PC-3 (cell line): Measurements from ENCODE around the gene BACH2. TPM values are rescaled to one million over a fixed set of nuclear protein-coding genes. Genes with fewer than 3 reads are reported as not detected.
A peak's percentile ranks its signal among the peaks of the same experiment; 100 is the strongest.

Experiments
- ATAC-seq: fragments of 200-7000 bp; cut with Tn5 transposase; 2 replicates; pipeline ENCODE4 v1.9.1; 2020; ENCODE audit warnings: mild to moderate bottlenecking, moderate library complexity
- BruUV-seq: library from RNA; stranded (reverse); fragments of 400-500 nt; replicated peaks from 2 replicates; lab custom pipeline; 2021; lab: Mats Ljungman, UMichigan
- CTCF ChIA-PET: fragments of 300-600 bp; sonication (Branson Sonifier 250); formaldehyde crosslinking; loops from one replicate; lab custom pipeline; 2022; ENCODE audit warnings: antibody characterized with exemption; lab: Charles Lee
- POLR2A ChIA-PET: fragments of 300-600 bp; sonication (Branson Sonifier 250); formaldehyde crosslinking; loops from one replicate; lab custom pipeline; 2022; ENCODE audit warnings: antibody characterized with exemption; ENCODE audit not compliant: unreplicated experiment; lab: Charles Lee
- DNase-seq: peaks from one replicate; pipeline ENCODE4 v3.0.0-alpha.2; 2015
- H2AFZ ChIP-seq: fragments of 300-600 bp; sonication (generic); 2 replicates; pipeline ENCODE4 v1.6.0; 2016; ENCODE audit warnings: antibody characterized with exemption, low read length
- H3F3A ChIP-seq: fragments of 300-600 bp; sonication (generic); one replicate; pipeline ENCODE4 v1.6.0; 2017; ENCODE audit warnings: antibody characterized with exemption, low read length, control low read depth, mild to moderate bottlenecking; ENCODE audit not compliant: unreplicated experiment
- H3K27ac ChIP-seq: fragments of 300-600 bp; sonication (generic); 2 replicates; pipeline ENCODE4 v1.5.1; 2016; ENCODE audit warnings: mild to moderate bottlenecking, low read length
- H3K27me3 ChIP-seq: fragments of 300-600 bp; sonication (generic); 2 replicates; pipeline ENCODE4 v1.6.1; 2016; ENCODE audit warnings: low read length, mixed read lengths
- H3K36me3 ChIP-seq: fragments of 300-600 bp; sonication (generic); 2 replicates; pipeline ENCODE4 v1.6.1; 2016; ENCODE audit warnings: low read depth, mixed run types, low read length, mixed read lengths
- H3K4me1 ChIP-seq: fragments of 300-600 bp; sonication (generic); 2 replicates; pipeline ENCODE4 v1.5.1; 2016; ENCODE audit warnings: low read length; ENCODE audit not compliant: insufficient read depth
- H3K4me2 ChIP-seq: fragments of 300-600 bp; sonication (generic); 2 replicates; pipeline ENCODE4 v1.6.0; 2016; ENCODE audit warnings: low read length
- H3K4me3 ChIP-seq: fragments of 300-600 bp; sonication (generic); 2 replicates; pipeline ENCODE4 v1.5.1; 2016; ENCODE audit warnings: mild to moderate bottlenecking, low read length, mixed read lengths
- H3K79me2 ChIP-seq: fragments of 300-600 bp; sonication (generic); 2 replicates; pipeline ENCODE4 v1.6.1; 2017; ENCODE audit warnings: low read length, mixed read lengths
- H3K9ac ChIP-seq: fragments of 300-600 bp; sonication (generic); 2 replicates; pipeline ENCODE4 v1.6.0; 2016; ENCODE audit warnings: mild to moderate bottlenecking, low read length
- H3K9me2 ChIP-seq: fragments of 300-600 bp; sonication (generic); replicated peaks from 2 replicates; pipeline ENCODE4 v1.6.1; 2016; ENCODE audit warnings: mixed run types, low read length, mixed read lengths
- H3K9me3 ChIP-seq: fragments of 300-600 bp; sonication (generic); 2 replicates; pipeline ENCODE4 v1.6.1; 2016; ENCODE audit warnings: low read length, mixed read lengths
- H4K20me1 ChIP-seq: fragments of 300-600 bp; sonication (generic); 2 replicates; pipeline ENCODE4 v1.6.1; 2016; ENCODE audit warnings: low read length, mixed read lengths
- CTCF ChIP-seq: fragments of 300-600 bp; sonication (generic); conservative IDR thresholded peaks from 2 replicates; pipeline ENCODE4 v1.5.1; 2017; ENCODE audit warnings: antibody characterized with exemption, low read depth, mild to moderate bottlenecking, low read length
- EZH2 ChIP-seq: fragments of 300-600 bp; sonication (generic); IDR thresholded peaks from one replicate; pipeline ENCODE4 v1.6.1; 2017; ENCODE audit warnings: antibody characterized with exemption, mild to moderate bottlenecking, low read length; ENCODE audit not compliant: unreplicated experiment
- EZH2phosphoT487 ChIP-seq: fragments of 300-600 bp; sonication (generic); IDR thresholded peaks from 2 replicates; pipeline ENCODE4 v1.6.1; 2018; ENCODE audit warnings: mild to moderate bottlenecking, antibody characterized with exemption, low read length, borderline replicate concordance
- intact Hi-C: fragments of 100-400 bp; cut with micrococcal nuclease; formaldehyde crosslinking; loops from 2 replicates; pipeline ENCODE4 v1.9.0; 2023
- total RNA-seq: library from RNA; depleted of rRNA; stranded (reverse); fragments of >200 nt; gene quantifications from 2 replicates; pipeline ENCODE4 v1.2.3, GENCODE V29; 2014

Gene BACH2
- total RNA-seq, 1 experiment from 2014 or later, result 7.0 TPM

DNA sequence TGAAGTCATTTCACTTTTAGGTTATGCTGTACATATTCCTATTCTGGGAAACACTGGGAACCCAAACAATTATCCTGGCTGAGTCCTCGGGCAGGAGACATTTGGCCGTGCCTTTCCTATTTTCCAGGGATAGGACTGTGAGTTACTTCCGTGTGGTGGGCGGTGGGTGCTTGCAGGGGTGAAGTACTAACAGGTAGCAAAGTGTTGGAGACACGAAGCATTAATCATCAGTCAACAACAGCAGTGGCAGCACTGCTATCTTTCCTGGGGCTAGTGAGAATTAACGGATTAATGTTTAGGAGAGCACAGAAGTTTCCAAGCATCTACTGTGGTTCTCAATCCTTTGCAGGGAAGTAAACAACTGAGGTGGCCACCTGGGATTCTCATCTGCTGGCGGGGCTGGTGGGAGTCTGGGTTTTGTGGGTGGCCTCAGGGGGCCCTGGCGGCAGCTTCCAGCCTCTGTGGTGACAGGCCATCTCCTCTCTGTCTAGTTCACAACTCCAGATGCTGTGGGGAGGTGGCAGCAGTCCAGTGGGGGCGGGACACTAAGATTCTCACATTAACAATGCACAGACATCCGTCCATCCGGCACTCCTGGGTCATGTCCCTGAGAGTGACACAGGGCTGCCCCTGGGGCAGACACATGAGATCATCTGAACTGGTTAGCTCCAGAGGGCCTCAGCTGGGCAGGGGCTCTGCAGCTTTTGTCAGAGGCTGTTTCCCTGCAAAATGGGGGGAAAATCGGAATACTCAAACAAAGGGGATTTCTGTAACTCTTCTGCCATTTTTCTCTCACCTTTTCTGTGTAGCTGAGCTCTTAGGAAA lies 311.5 kb downstream of the BACH2 start:
- Histone ChIP-seq H3F3A (no peaks in the 10 kb centered on the region), H3K4me2 (no peak overlapping the region), H3K79me2 (no peaks in the 10 kb centered on the region), H3K4me3 (no peak overlapping the region), H3K27ac (no peak overlapping the region), H3K9ac (no peak overlapping the region), H3K27me3 (no peaks in the 10 kb centered on the region), H3K9me2 (no peaks in the 10 kb centered on the region), H2AFZ (no peak overlapping the region), H3K9me3 (no peaks in the 10 kb centered on the region), H3K4me1 (peaks cover 10% of the 10 kb centered on the region; the same call in 1 of the 2 replicates), H4K20me1 (no peaks in the 10 kb centered on the region), H3K36me3 (no peaks in the 10 kb centered on the region)
- ChIA-PET CTCF (no interaction called here), POLR2A (no interaction called here)
- no TSS peak for BruUV-seq
- no peak for DNase-seq
- intact Hi-C loops, result no loop called here
- peak; percentile 20; the same call in 1 of the 2 replicates for ATAC-seq
- TF ChIP-seq CTCF (no peak), EZH2phosphoT487 (no peak), EZH2 (no peak)

- Histone ChIP-seq H3K4me1 (no peaks in the 10 kb centered on the region), H3K9me2 (no peaks in the 10 kb centered on the region), H2AFZ (no peak overlapping the region), H3K36me3 (no peaks in the 10 kb centered on the region), H3F3A (no peaks in the 10 kb centered on the region), H3K9me3 (no peaks in the 10 kb centered on the region), H3K27ac (no peak overlapping the region), H4K20me1 (no peaks in the 10 kb centered on the region), H3K4me2 (no peak overlapping the region), H3K9ac (no peak overlapping the region), H3K79me2 (no peaks in the 10 kb centered on the region), H3K27me3 (no peaks in the 10 kb centered on the region), H3K4me3 (no peak overlapping the region)
- TF ChIP-seq CTCF (no peak), EZH2 (no peak), EZH2phosphoT487 (no peak)
- no peak for DNase-seq
- ChIA-PET POLR2A (no interaction called here), CTCF (no interaction called here)
- intact Hi-C loops, result no loop called here
- no TSS peak for BruUV-seq
- no peak for ATAC-seq
These were observed 316.3 kb downstream of the BACH2 start for GRCh38 chr6:89980353-89980752.

- H3K79me2 ChIP-seq, result no peaks in the 10 kb centered on the region
- H3K9me2 ChIP-seq, result no peaks in the 10 kb centered on the region
- H3K4me2 ChIP-seq, result no peak overlapping the region
- TF ChIP-seq EZH2phosphoT487 (no peak), EZH2 (no peak), CTCF (no peak)
- no peak overlapping the region for H3K27ac ChIP-seq
- H3K9me3 ChIP-seq, result no peaks in the 10 kb centered on the region
- H2AFZ ChIP-seq, result no peak overlapping the region
- H3K27me3 ChIP-seq, result no peaks in the 10 kb centered on the region
- POLR2A ChIA-PET, result no interaction called here
- H3K9ac ChIP-seq, result no peak overlapping the region
- no peak overlapping the region for H3K4me3 ChIP-seq
- H3K4me1 ChIP-seq, result no peaks in the 10 kb centered on the region
- intact Hi-C loops, result no loop called here
- DNase-seq, result no peak
- BruUV-seq, result no TSS peak
- ATAC-seq, result no peak
- CTCF ChIA-PET, result no interaction called here
- H3K36me3 ChIP-seq, result no peaks in the 10 kb centered on the region
- no peaks in the 10 kb centered on the region for H4K20me1 ChIP-seq
- no peaks in the 10 kb centered on the region for H3F3A ChIP-seq
These were observed 317.0 kb downstream of the BACH2 start for GRCh38 chr6:89979481-89980119.
